Right ventricle myocardium superior (tissue), 1 donor: ENCODE measurements around the gene GALNT2. TPM values are rescaled to one million over a fixed set of nuclear protein-coding genes. Genes with fewer than 3 reads are reported as not detected.
A peak's percentile ranks its signal among the peaks of the same experiment; 100 is the strongest.

ENCODE experiments used
- ATAC-seq: fragments of 200-7000 bp; cut with Tn5 transposase; one replicate; pipeline ENCODE4 v1.9.1; 2020; ENCODE audit warnings: mild to moderate bottlenecking; ENCODE audit not compliant: poor library complexity
- DNase-seq: peaks from one replicate; pipeline ENCODE4 v3.0.0-alpha.2; 2020
- intact Hi-C: fragments of 100-400 bp; cut with DNase I; formaldehyde crosslinking; loops from one replicate; pipeline ENCODE4 v1.11.2; 2022
- total RNA-seq: library from RNA; stranded (reverse); fragmentation: NEBNext Ultra II Directional; extraction: Animal tissue kit (Norgen Biotek cat#: 25700); gene quantifications from one replicate; pipeline ENCODE4 v1.2.1, GENCODE V29; 2021
- donor health status: DM: no; HTN: yes; CAD: no; lungs with severe emphysema.

The GALNT2 gene
- total RNA-seq, 1 donor from 2014 or later, result 21.2 TPM

- DNase-seq, result no peak
- intact Hi-C loops, result no loop called here
- ATAC-seq, result no peak
Measured at GRCh38 chr1:230226814-230227213, 159.8 kb downstream of the GALNT2 start.

DNA sequence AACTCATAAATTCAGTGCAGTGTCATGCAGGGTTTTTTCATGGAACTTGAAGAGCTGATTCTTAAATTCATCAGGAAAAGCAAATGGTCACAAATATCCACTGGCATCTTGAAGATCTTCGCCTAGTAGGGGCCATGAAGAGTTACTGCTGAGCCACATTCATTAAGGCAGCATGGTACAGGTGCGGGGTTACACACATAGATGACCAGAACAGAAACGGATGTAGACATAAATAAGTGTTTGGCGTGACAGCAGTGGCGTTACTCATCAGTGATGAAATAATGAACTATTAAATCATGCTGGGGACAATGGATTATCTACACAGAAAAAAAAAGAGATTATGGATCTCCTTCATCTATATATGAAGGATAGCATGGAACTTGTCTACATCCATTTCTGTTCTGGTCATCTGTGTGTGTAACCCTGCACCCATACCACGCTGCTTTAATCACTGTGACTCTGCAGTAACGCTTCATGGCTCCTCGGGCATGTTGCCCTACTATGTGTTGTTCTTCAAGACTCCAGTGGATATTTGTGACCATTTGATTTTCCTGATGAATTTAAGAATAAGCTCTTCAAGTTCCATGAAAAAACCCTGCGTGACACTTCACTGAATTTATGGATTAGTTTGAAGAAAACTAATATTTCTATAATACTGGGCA lies 161.3 kb downstream of the GALNT2 start:
- intact Hi-C loops, result no loop called here
- DNase-seq (no peak), ATAC-seq (no peak)

DNA sequence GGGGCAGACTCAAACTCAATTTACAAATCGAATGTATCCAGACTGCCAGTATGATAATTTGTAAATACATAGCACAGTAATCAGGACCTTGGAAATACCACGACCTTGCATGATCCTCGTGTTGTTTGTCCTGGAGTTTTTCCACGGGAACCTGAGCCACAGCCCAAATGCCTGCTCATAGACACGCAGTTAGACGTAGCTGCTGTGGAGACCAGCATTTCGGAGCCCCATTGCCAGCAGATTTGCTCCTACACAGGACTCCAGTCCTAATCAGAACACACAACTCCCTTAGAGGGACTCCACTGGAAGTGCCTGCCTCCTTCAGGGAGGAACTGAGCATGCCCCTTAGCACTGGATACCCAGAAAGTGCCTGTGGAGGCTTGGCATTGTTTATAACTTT lies 163.2 kb downstream of the GALNT2 start:
- intact Hi-C loops, result no loop called here
- DNase-seq (no peak), ATAC-seq (peak; percentile 66)

- intact Hi-C loops, result no loop called here
- ATAC-seq, result no peak
- no peak for DNase-seq
Measured at GRCh38 chr1:230230948-230231773, 164.1 kb downstream of the GALNT2 start.

- peak; percentile 76 for DNase-seq
- intact Hi-C loops, result no loop called here
- ATAC-seq, result peak; percentile 88
Measured at GRCh38 chr1:230231774-230232145, 164.7 kb downstream of the GALNT2 start.

DNA sequence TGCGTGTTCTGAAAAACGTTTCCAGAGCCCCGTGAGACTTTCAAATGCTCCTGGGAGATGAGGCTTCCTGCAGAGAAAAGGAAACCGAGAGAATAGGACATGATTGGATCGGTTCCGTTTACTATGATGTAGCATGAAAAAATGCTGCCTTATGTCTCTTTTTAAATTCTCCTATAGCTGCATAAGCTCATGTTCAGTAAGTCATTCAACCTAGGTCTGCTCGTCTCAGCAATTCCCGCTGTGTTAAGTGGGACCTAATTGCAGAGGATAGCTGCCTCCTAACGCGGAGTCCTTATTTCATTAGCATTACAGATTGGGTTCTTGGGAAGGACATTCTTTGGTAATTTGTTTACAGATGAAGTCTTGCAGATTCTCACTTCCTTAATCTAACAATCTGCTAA lies 165.3 kb downstream of the GALNT2 start:
- no peak for DNase-seq
- intact Hi-C loops, result no loop called here

GRCh38 chr1:230233786-230234185 lies 166.7 kb downstream of the GALNT2 start:
- no peak for DNase-seq
- intact Hi-C loops, result no loop called here
- no peak for ATAC-seq

More for the DNA sequence above, 165.3 kb downstream of the GALNT2 start:
- ATAC-seq, result no peak

GRCh38 chr1:230235876-230236275 lies 168.8 kb downstream of the GALNT2 start:
- ATAC-seq (no peak), DNase-seq (no peak)
- intact Hi-C loops, result no loop called here

DNA sequence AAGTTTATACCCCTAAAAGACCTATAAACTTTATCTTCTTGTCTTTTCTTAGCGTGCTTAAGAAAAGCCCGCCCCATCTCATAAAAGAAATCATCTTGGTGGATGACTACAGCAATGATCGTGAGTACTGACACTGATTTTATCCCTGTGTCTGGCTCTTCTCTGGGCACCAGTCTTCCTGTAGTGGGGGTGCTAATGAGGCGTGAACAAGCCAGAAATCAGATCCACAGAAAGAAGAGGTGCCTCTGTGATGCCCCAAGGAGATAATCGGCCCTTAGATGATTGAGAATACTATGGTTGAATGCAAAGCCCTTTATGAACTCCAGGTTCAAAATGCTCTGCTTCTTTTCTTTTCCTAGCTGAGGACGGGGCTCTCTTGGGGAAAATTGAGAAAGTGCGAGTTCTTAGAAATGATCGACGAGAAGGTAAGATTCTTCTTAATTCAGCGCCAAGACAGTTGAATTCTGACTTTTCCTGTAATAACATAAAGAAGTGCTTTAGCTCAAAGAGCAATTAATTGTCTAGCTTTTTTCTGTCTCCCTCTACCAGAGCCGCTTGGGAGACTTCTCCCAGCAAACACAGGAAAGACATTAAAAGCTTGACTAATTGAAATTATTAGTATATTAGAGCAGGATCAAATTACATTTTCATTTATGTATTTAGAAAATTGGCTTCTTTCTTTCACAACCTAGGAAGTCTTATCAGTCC lies 169.4 kb downstream of the GALNT2 start:
- ATAC-seq (no peak), DNase-seq (no peak)
- intact Hi-C loops, result no loop called here

DNA sequence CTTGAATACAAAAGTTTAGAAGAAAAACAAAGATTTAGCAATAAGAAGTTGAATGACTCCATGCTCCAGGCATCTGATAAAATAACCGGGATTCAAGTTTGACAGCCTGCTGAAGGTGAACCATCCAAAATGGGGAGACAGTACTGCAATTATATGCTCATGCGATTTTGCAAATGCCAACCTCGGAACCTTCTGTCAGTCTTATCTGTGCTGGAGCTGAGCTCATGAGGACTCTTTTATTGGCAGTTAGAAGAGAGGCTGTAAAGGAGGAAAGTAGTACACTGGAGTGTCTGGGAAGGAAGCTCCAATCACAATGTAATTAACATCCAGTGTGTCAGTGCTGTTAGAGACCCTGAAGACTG lies 170.0 kb downstream of the GALNT2 start:
- ATAC-seq (peak; percentile 38), DNase-seq (no peak)
- intact Hi-C loops, result no loop called here

DNA sequence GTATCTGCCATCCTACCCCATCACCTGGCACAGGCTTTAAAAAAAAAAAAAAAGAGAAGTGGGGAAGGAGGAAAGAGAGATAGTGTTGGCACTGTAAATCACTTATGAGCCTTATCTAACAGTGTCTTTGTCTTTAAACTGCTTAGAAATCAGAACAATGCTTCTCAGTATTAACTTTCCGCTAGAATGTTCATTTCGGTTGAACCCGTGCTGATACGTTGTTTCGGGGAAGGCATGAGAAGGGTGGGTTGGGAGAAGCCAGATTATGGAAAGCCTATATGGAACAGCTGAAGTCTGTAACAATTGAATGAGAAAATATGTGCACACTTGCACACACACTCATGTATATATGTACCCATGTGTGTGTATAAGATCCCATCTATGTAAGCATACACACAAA lies 170.8 kb downstream of the GALNT2 start:
- intact Hi-C loops, result no loop called here
- ATAC-seq, result no peak

DNA sequence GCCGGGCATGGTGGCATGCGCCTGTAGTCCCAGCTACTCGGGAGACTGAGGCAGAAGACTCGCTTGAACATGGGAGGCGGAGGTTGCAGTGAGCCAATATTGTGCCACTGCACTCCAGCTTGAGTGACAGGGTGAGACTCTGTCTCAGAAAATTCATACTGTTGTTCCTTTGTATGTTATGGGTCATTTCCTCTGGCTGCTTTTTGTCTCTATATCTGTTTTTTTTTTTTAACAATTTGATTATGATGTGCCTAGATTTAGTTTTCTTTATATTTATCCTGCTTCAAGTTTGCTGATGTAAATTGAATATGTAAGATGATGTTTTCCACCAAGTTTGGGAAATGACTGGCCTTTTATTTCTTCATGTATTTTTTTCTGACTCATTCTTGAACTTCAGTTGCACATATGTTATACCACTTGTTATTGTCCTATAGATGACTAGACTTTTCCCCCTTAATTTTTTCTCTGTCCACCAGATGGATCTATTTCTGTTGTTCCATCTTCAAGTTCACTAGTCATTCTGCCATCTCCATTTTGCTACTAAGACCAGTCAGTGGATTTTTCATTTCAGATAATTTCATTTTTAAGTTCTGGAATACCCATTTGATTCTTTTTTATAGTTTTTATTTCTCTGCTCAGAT lies 173.5 kb downstream of the GALNT2 start:
- DNase-seq (no peak), ATAC-seq (no peak)
- intact Hi-C loops, result no loop called here

More for the DNA sequence above, 170.8 kb downstream of the GALNT2 start:
- no peak for DNase-seq

DNA sequence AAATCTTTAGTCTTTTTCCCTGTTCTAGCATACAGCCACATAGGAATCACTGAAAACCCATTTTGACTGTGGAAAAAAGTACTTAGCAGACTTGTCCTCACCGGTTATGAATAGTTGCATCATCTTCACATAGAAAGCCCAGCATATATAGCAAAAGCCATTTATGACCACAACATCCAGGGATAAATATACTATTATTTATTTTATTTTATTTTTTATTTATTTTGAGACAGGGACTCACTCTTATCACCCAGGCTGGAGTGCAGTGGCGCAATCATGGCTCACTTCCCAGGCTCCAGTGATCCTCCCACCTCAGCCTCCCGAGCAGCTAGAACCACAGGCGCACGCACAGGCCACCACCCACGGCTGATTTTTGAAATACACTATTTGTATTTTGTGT lies 175.3 kb downstream of the GALNT2 start:
- no peak for ATAC-seq
- DNase-seq, result no peak

DNA sequence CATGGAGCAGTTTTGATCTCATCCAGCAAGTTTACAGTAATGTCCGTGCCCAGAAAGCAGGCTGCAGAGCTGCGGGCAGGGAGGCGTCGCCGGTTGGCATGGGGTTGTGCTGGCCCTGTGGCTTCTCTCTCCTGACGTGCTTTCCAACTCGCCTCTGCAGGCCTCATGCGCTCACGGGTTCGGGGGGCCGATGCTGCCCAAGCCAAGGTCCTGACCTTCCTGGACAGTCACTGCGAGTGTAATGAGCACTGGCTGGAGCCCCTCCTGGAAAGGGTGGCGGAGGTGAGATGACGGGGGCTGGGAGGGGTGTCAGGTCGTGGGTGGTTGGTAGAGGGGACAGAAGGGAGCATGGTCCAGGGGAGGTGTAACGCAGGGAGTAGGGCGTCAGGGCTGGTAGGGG lies 176.1 kb downstream of the GALNT2 start:
- no peak for DNase-seq
- intact Hi-C loops, result no loop called here
- no peak for ATAC-seq

More for the DNA sequence above, 175.3 kb downstream of the GALNT2 start:
- intact Hi-C loops, result no loop called here

DNA sequence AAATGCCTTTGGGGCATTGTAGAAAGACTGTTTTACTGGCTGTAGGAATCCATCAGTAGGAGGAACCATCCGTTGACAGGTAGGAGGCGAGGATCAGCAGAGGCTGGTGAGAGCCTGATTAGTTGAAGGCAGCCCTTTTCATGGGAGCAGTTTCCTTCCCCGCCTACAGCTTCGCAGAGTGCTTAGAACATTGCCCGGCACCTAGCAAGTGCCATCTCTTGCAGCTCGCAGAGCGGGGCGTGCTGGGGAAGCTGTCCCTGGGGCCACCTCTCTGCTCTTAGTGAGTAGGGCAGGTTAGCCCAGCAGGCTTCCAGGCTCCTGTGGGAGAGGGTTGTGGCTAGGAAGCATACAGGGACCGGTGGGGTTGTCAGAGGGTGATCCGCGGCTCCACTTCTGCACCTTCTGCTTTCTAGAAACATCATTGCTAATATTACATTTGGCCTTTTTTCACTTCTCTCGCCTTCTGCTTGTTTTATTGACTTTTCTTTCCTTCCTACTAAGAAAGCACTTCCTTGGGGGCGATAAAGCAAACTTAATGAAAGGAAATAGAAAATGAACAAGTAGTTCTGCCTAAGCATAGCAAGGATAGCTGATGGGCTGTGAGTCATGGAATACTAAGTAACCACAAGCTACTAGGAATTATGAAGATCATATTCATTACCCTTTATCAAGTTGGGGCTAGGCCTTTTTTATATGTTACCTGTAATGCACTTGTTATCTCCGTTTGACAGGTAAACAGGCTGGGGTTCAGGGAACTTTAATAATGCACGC lies 176.7 kb downstream of the GALNT2 start:
- DNase-seq (no peak), ATAC-seq (no peak)
- intact Hi-C loops, result no loop called here

DNA sequence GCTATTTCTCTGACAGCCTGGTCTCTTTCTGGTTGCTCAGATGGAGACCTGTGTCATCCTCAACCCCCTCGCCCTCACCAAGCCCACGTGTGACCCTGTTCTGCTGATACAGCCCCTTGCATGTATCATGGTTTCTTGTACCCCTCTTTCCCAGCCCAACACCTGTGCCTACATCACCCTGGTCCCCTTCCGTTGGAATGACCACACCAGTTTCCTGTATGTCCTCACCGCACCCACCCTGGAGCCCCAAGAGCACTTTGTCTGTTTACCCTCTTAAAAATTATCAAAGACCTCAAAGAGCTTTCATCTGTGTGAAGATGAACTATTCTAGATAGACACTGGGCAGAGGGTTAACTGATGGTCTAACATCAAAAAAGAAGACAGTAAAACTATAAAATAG lies 179.5 kb downstream of the GALNT2 start:
- ATAC-seq (no peak), DNase-seq (no peak)
- intact Hi-C loops, result no loop called here

GRCh38 chr1:230248016-230248888 lies 181.2 kb downstream of the GALNT2 start:
- intact Hi-C loops, result no loop called here
- DNase-seq, result no peak
- no peak for ATAC-seq

- DNase-seq (no peak), ATAC-seq (no peak)
- intact Hi-C loops, result no loop called here
Measured at GRCh38 chr1:230248889-230249270, 181.8 kb downstream of the GALNT2 start.
